Right lobe of liver (tissue), 4 donors: ENCODE measurements around the gene HTR5A.

Source experiments
- CTCF ChIP-seq, 4 donors: fragments of 200-600 bp in 3 of 4; fragments of 450-650 bp in 1 of 4; IDR thresholded peaks; one replicate each; pipeline versions ENCODE4 v1.5.1 to v1.8.0; 2016 to 2022; ENCODE audit warnings: antibody characterized with exemption in 4 of 4, mild to moderate bottlenecking in 2 of 4
- POLR2A ChIP-seq: fragments of 450-650 bp; IDR thresholded peaks from one replicate; pipeline ENCODE4 v1.6.1; 2017; ENCODE audit warnings: antibody characterized with exemption, mild to moderate bottlenecking
- donor health status: DM: no; HTN: no; CAD: no.
- donor health status: DM: no; HTN: no; CAD: no.
- donor health status: DM: no; HTN: yes; CAD: no.

DNA sequence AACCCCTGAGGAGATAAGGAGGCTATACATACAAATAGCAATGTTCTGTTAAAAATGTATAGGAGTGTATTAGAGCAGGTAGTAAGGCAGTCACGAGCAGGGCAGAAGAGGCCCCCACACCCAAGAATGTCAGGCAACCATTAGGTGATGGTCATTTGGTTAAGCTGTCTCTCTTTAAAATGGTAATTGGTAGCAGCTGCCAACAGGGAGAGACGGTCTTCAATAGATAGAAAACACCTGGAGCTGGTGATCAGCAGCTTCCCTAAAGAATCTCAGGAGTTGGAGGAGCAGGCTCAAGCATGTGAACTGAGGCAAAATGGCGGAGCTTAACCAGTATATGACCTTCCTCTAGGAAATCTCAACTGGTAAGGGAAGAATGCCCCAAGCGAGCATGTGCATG is 26.4 kb upstream of the HTR5A start:
- TF ChIP-seq CTCF (IDR thresholded peaks at IDR 0.05) (no peak), POLR2A (no peak)
